K562 (cell line): Measurements from ENCODE around the gene FADS1. TPM values are rescaled to one million over a fixed set of nuclear protein-coding genes. Genes with fewer than 3 reads are reported as not detected.

Experiments
- BRD9 ChIP-seq: fragments of 450-650 bp; IDR thresholded peaks from 2 replicates; pipeline ENCODE4 v1.6.1; 2018; ENCODE audit warnings: low read depth; ENCODE audit not compliant: partially characterized antibody
- DNMT1 ChIP-seq: fragments of 450-650 bp; IDR thresholded peaks from 2 replicates; pipeline ENCODE4 v1.6.1; 2016; ENCODE audit warnings: antibody characterized with exemption, mild to moderate bottlenecking
- E2F5 ChIP-seq: sonication (generic); formaldehyde crosslinking; IDR thresholded peaks from 2 replicates; pipeline ENCODE4 v1.8.0; 2022; ENCODE audit warnings: mild to moderate bottlenecking, missing genetic modification reagents
- ELF2 ChIP-seq: fragments of 250-450 bp; sonication (Bioruptor Pico); IDR thresholded peaks from 2 replicates; pipeline ENCODE4 v1.5.0; 2021; ENCODE audit warnings: mild to moderate bottlenecking
- POLR2AphosphoS2 ChIP-seq: IDR thresholded peaks from 2 replicates; pipeline ENCODE4 v1.6.1; 2012; ENCODE audit warnings: low read length, improper control_type of control experiment
- RERE ChIP-seq: sonication (generic); formaldehyde crosslinking; IDR thresholded peaks from 2 replicates; pipeline ENCODE4 v1.8.0; 2023; ENCODE audit warnings: missing genetic modification reagents, mild to moderate bottlenecking, borderline replicate concordance
- ZBTB1 ChIP-seq: sonication (generic); formaldehyde crosslinking; IDR thresholded peaks from 2 replicates; pipeline ENCODE4 v1.8.1; 2023; ENCODE audit warnings: missing genetic modification reagents, low read depth, mild to moderate bottlenecking, borderline replicate concordance
- polyA plus RNA-seq, 8 experiments: library from polyadenylated mRNA; depleted of rRNA in 4 of 8; stranded (reverse) in 5 of 8; unstranded in 3 of 8; fragments of >200 nt; fragmentation: Nextera tagmentation in 2 of 8; fragmentation: Illumina TruSeq in 1 of 8; extraction: Ambion mirVana in 2 of 8; extraction: Trizol in 1 of 8; gene quantifications; 2 replicates each; pipeline versions ENCODE4 v1.2.1 to v1.2.3, GENCODE V29; 2011 to 2014; ENCODE audit warnings: inconsistent platforms in 1 of 8, missing spikeins in 1 of 8
- total RNA-seq, 7 experiments: library from RNA; depleted of rRNA in 6 of 7; stranded (reverse); fragments of >200 nt in 6 of 7; fragmentation: Illumina TruSeq in 2 of 7; extraction: Trizol in 2 of 7; gene quantifications; 2 replicates each; pipeline versions ENCODE4 v1.2.1 to v1.2.3, GENCODE V29; 2011 to 2021; ENCODE audit warnings: low replicate concordance in 1 of 7
- TF ChIP-seq, protein P1 (sequence below): fragments of 450-650 bp; IDR thresholded peaks from 2 replicates; pipeline ENCODE4 v1.6.1; 2016; ENCODE audit warnings: low read depth

Gene FADS1
- total and polyA plus RNA-seq, 9 of the 15 experiments (the other 6 are each of a cell fraction or from before 2014, with no cell fraction given) = 110 to 864 (median 364) TPM

DNA sequence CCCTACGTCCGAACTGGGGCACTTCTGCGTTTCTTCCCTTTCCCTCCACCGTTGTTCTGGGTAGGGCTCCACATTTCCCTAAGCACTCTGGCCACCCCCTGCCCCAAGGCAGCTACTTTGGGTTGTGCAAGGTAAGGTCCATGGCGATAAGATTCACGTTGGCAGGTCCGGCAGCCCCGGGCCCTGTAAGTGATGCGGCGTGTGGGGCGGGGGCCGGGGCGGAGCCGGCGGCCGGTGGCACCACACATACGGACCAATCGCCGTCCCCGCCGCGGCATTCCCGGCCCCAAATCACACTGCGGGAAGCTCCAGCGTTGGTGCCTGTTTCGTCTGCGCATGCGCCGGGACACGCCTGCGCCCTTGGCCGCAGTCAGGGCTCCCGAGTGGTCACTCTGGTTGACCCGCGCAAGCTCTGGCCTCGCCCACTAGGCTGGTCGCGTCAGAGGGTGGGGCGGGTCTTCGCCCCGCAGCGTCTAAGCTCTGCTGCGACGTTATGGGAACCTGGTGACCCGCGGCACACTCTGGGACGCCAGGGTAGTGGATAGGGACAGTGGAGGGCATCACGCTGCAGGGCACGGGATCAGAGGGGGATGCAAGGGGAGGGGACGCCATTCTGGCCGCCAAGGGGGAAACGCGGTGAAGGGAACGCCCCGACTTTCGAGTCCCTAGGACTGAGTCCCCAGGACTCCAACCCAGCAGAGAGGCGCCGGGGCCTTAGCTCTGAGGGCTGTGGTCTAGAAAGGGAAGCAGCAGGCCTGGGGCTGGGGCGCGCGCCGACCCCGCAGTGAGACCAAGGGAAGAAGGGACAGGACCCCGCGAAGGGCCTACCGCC lies 1.6 kb downstream of the FADS1 start (continued):
- TF ChIP-seq RERE (CRISPR knock-in tag) = no peak
- TF ChIP-seq E2F5 (CRISPR knock-in tag) = no peak
- peak; percentile 64 for TF ChIP-seq BRD9
- TF ChIP-seq POLR2AphosphoS2 = peak; percentile 99
- TF ChIP-seq ZBTB1 (CRISPR knock-in tag) = peak; percentile 92; the same call in 1 of the 2 replicates
- peak; percentile 51; the same call in 1 of the 2 replicates for TF ChIP-seq ELF2 (CRISPR knock-in tag)
- TF ChIP-seq, protein P1, sequence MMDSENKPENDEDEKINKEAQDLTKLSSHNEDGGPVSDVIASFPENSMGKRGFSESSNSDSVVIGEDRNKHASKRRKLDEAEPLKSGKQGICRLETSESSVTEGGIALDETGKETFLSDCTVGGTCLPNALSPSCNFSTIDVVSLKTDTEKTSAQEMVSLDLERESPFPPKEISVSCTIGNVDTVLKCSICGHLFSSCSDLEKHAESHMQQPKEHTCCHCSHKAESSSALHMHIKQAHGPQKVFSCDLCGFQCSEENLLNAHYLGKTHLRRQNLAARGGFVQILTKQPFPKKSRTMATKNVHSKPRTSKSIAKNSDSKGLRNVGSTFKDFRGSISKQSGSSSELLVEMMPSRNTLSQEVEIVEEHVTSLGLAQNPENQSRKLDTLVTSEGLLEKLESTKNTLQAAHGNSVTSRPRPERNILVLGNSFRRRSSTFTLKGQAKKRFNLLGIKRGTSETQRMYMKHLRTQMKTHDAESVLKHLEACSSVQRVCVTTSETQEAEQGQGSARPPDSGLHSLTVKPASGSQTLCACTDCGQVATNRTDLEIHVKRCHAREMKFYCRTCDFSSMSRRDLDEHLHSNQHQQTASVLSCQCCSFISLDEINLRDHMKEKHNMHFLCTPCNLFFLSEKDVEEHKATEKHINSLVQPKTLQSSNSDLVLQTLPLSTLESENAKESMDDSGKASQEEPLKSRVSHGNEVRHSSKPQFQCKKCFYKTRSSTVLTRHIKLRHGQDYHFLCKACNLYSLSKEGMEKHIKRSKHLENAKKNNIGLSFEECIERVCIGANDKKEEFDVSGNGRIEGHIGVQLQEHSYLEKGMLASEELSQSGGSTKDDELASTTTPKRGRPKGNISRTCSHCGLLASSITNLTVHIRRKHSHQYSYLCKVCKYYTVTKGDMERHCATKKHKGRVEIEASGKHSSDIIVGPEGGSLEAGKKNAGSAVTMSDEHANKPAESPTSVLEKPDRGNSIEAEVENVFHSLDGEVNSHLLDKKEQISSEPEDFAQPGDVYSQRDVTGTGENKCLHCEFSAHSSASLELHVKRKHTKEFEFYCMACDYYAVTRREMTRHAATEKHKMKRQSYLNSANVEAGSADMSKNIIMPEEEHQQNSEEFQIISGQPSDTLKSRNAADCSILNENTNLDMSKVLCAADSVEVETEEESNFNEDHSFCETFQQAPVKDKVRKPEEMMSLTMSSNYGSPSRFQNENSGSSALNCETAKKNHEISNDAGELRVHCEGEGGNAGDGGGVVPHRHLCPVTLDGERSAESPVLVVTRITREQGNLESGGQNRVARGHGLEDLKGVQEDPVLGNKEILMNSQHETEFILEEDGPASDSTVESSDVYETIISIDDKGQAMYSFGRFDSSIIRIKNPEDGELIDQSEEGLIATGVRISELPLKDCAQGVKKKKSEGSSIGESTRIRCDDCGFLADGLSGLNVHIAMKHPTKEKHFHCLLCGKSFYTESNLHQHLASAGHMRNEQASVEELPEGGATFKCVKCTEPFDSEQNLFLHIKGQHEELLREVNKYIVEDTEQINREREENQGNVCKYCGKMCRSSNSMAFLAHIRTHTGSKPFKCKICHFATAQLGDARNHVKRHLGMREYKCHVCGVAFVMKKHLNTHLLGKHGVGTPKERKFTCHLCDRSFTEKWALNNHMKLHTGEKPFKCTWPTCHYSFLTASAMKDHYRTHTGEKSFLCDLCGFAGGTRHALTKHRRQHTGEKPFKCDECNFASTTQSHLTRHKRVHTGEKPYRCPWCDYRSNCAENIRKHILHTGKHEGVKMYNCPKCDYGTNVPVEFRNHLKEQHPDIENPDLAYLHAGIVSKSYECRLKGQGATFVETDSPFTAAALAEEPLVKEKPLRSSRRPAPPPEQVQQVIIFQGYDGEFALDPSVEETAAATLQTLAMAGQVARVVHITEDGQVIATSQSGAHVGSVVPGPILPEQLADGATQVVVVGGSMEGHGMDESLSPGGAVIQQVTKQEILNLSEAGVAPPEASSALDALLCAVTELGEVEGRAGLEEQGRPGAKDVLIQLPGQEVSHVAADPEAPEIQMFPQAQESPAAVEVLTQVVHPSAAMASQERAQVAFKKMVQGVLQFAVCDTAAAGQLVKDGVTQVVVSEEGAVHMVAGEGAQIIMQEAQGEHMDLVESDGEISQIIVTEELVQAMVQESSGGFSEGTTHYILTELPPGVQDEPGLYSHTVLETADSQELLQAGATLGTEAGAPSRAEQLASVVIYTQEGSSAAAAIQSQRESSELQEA = no peak
- no peak for TF ChIP-seq DNMT1
